Measurements from ENCODE around the gene DNAAF2.

GRCh38 chr14:49578141-49578540 is 56.9 kb downstream of the DNAAF2 start:
- no peak for TF ChIP-seq EZH2 (IDR thresholded peaks at IDR 0.05; ENCODE audit: borderline replicate concordance)
- no peak for TF ChIP-seq CTCF (IDR thresholded peaks at IDR 0.05; ENCODE audit: poor library complexity)
- TF ChIP-seq EZH2phosphoT487 (IDR thresholded peaks at IDR 0.05; ENCODE audit: low read depth, severe bottlenecking, unreplicated experiment): no peak

Measured in hepatocyte (in vitro differentiated cells).